ENCODE measurements around the gene UGT3A1. TPM values are rescaled to one million over a fixed set of nuclear protein-coding genes. Genes with fewer than 3 reads are reported as not detected.

UGT3A1 gene
- total RNA-seq, 1 experiment from 2014 or later = not detected

DNA sequence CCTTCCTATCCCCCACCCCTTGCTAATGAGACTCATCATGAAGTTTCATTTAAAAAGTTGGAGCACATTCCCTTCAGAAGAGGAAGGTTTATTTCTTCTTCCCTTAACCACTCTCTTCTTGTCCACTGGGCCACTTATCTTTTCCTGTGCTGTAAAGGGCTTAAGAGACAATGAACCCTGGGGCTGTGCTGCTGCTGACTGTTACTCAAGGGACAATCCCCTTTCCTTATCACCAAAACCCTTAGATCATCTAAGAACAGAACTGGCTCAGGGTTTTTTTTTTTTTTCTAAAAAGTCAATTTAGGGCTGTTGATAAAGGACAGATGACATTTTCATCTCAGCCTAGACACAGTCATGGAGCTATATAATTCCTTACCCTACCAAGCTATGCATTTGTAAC lies 82.4 kb downstream of the UGT3A1 start:
- H3K36me3 ChIP-seq (ENCODE audit: control insufficient read depth, insufficient read depth, low read length) = no peaks in the 10 kb centered on the region
- in situ Hi-C loops (cut with HindIII; ENCODE audit: low pct_unique_long_range_greater_than_20kb, low sequenced_read_pairs) (no loop called here), intact Hi-C loops (cut with micrococcal nuclease; ENCODE audit: unreplicated experiment) (no loop called here)
- no peak for DNase-seq (ENCODE audit: low read depth, low spot score)
- ChIA-PET POLR2A (interaction anchor here (0.6 kb wide), 1 partner anchor 155 kb away, joined by 6 read pairs; no protein-coding TSS in a partner anchor), CTCF (no interaction called here)
- no peaks in the 10 kb centered on the region for H3K27me3 ChIP-seq (ENCODE audit: control insufficient read depth, insufficient read depth, low read length)
- H3K27ac ChIP-seq (ENCODE audit: low read length) = no peak overlapping the region
- BruUV-seq (replicated peaks) = no TSS peak
- TF ChIP-seq POLR2AphosphoS5 (IDR thresholded peaks at IDR 0.05; ENCODE audit: low read depth, low read length) (no peak), SIN3A (IDR thresholded peaks at IDR 0.05; ENCODE audit: borderline replicate concordance, insufficient read depth, low read depth, low read length) (no peak), TCF7L2 (IDR thresholded peaks at IDR 0.05; ENCODE audit: low read depth, low read length) (no peak)
- TF ChIP-seq, protein P1, sequence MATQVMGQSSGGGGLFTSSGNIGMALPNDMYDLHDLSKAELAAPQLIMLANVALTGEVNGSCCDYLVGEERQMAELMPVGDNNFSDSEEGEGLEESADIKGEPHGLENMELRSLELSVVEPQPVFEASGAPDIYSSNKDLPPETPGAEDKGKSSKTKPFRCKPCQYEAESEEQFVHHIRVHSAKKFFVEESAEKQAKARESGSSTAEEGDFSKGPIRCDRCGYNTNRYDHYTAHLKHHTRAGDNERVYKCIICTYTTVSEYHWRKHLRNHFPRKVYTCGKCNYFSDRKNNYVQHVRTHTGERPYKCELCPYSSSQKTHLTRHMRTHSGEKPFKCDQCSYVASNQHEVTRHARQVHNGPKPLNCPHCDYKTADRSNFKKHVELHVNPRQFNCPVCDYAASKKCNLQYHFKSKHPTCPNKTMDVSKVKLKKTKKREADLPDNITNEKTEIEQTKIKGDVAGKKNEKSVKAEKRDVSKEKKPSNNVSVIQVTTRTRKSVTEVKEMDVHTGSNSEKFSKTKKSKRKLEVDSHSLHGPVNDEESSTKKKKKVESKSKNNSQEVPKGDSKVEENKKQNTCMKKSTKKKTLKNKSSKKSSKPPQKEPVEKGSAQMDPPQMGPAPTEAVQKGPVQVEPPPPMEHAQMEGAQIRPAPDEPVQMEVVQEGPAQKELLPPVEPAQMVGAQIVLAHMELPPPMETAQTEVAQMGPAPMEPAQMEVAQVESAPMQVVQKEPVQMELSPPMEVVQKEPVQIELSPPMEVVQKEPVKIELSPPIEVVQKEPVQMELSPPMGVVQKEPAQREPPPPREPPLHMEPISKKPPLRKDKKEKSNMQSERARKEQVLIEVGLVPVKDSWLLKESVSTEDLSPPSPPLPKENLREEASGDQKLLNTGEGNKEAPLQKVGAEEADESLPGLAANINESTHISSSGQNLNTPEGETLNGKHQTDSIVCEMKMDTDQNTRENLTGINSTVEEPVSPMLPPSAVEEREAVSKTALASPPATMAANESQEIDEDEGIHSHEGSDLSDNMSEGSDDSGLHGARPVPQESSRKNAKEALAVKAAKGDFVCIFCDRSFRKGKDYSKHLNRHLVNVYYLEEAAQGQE (IDR thresholded peaks at IDR 0.05; ENCODE audit: insufficient read depth in 1 of 2, low read depth in 2 of 2, low read length in 1 of 2) = no peak
- TF ChIP-seq, protein P2, sequence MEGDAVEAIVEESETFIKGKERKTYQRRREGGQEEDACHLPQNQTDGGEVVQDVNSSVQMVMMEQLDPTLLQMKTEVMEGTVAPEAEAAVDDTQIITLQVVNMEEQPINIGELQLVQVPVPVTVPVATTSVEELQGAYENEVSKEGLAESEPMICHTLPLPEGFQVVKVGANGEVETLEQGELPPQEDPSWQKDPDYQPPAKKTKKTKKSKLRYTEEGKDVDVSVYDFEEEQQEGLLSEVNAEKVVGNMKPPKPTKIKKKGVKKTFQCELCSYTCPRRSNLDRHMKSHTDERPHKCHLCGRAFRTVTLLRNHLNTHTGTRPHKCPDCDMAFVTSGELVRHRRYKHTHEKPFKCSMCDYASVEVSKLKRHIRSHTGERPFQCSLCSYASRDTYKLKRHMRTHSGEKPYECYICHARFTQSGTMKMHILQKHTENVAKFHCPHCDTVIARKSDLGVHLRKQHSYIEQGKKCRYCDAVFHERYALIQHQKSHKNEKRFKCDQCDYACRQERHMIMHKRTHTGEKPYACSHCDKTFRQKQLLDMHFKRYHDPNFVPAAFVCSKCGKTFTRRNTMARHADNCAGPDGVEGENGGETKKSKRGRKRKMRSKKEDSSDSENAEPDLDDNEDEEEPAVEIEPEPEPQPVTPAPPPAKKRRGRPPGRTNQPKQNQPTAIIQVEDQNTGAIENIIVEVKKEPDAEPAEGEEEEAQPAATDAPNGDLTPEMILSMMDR (IDR thresholded peaks at IDR 0.05) = no peak
- H3K4me1 ChIP-seq (ENCODE audit: control insufficient read depth, insufficient read depth, low read length) = no peaks in the 10 kb centered on the region
- H3K4me3 ChIP-seq (ENCODE audit: low read depth in 2 of 2, low read length in 2 of 2) = no peak overlapping the region
- ATAC-seq = no peak
- H3K9me3 ChIP-seq (ENCODE audit: control insufficient read depth, insufficient read depth, low read depth, low read length) = 0 out of 2 replicates have a peak, but pooled peaks cover 2% of the 10 kb centered on the region

DNA sequence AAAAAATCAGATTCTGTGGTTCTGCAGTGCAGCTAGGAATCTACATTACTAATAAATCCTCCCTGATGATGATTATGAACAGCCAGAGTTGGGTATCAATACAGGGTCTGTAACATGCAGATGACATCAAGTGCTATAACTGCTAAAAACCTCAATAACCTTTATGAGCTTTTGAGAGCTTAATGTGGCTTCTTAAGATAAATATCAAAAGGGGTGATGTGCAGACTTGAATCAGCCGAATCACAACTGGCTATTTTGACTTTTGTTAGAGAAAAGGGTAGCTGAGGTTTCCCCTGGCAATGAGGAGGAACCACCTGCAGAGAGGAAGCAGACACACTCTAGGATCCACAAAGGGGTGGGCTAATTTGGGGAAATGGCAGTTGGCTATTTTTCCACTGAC lies 83.0 kb downstream of the UGT3A1 start:
- ATAC-seq (no peak), DNase-seq (ENCODE audit: low read depth, low spot score) (no peak)
- in situ Hi-C loops (cut with HindIII; ENCODE audit: low pct_unique_long_range_greater_than_20kb, low sequenced_read_pairs) = no loop called here
- H3K4me3 ChIP-seq (ENCODE audit: low read depth in 2 of 2, low read length in 2 of 2) = no peak overlapping the region
- H3K27me3 ChIP-seq (ENCODE audit: control insufficient read depth, insufficient read depth, low read length) = no peaks in the 10 kb centered on the region
- intact Hi-C loops (cut with micrococcal nuclease; ENCODE audit: unreplicated experiment) = no loop called here
- H3K36me3 ChIP-seq (ENCODE audit: control insufficient read depth, insufficient read depth, low read length) = no peaks in the 10 kb centered on the region
- CTCF ChIA-PET = no interaction called here
- no TSS peak for BruUV-seq (replicated peaks)
- no peaks in the 10 kb centered on the region for H3K4me1 ChIP-seq (ENCODE audit: control insufficient read depth, insufficient read depth, low read length)
- H3K27ac ChIP-seq (ENCODE audit: low read length) = no peak overlapping the region
- H3K9me3 ChIP-seq (ENCODE audit: control insufficient read depth, insufficient read depth, low read depth, low read length) = 0 out of 2 replicates have a peak, but pooled peaks cover 2% of the 10 kb centered on the region
- TF ChIP-seq SIN3A (IDR thresholded peaks at IDR 0.05; ENCODE audit: borderline replicate concordance, insufficient read depth, low read depth, low read length) (no peak), POLR2AphosphoS5 (IDR thresholded peaks at IDR 0.05; ENCODE audit: low read depth, low read length) (no peak), TCF7L2 (IDR thresholded peaks at IDR 0.05; ENCODE audit: low read depth, low read length) (no peak)
- TF ChIP-seq, protein P2 (IDR thresholded peaks at IDR 0.05) = no peak
- TF ChIP-seq, protein P1 (IDR thresholded peaks at IDR 0.05; ENCODE audit: insufficient read depth in 1 of 2, low read depth in 2 of 2, low read length in 1 of 2) = no peak
- POLR2A ChIA-PET = no interaction called here
